GM23338 (cell line): ENCODE data around the gene MYO5B. TPM values are rescaled to one million over a fixed set of nuclear protein-coding genes. Genes with fewer than 3 reads are reported as not detected.

Experiments used
- ATAC-seq: fragments of 200-7000 bp; cut with Tn5 transposase; 3 replicates; pipeline ENCODE4 v1.9.1; 2020
- DNase-seq: peaks from one replicate; pipeline ENCODE4 v3.0.0-alpha.2; 2015; ENCODE audit warnings: low spot score
- H2AFZ ChIP-seq: fragments of 200-600 bp; sonication (generic); 2 replicates; pipeline ENCODE4 v1.8.0; 2016; ENCODE audit warnings: antibody characterized with exemption, mild to moderate bottlenecking, moderate library complexity
- H3F3A ChIP-seq: fragments of 200-600 bp; sonication (generic); replicated peaks from 2 replicates; pipeline ENCODE4 v1.8.0; 2017; ENCODE audit warnings: antibody characterized with exemption, mixed run types, low read depth
- H3K27ac ChIP-seq: fragments of 200-600 bp; sonication (generic); 2 replicates; pipeline ENCODE4 v1.6.1; 2016; ENCODE audit warnings: low read depth
- H3K27me3 ChIP-seq: fragments of 200-600 bp; sonication (generic); 2 replicates; pipeline ENCODE4 v1.8.0; 2016; ENCODE audit warnings: mild to moderate bottlenecking, mixed run types, moderate library complexity; ENCODE audit not compliant: insufficient read depth
- H3K36me3 ChIP-seq: fragments of 200-600 bp; sonication (generic); 2 replicates; pipeline ENCODE4 v1.8.0; 2016; ENCODE audit warnings: mild to moderate bottlenecking; ENCODE audit not compliant: insufficient read depth
- H3K4me1 ChIP-seq: fragments of 200-600 bp; sonication (generic); 2 replicates; pipeline ENCODE4 v1.8.0; 2016; ENCODE audit warnings: mild to moderate bottlenecking, moderate library complexity; ENCODE audit not compliant: insufficient read depth
- H3K4me2 ChIP-seq: fragments of 200-600 bp; sonication (generic); 2 replicates; pipeline ENCODE4 v1.7.1; 2017; ENCODE audit warnings: mixed run types
- H3K4me3 ChIP-seq: fragments of 200-600 bp; sonication (generic); 2 replicates; pipeline ENCODE4 v1.6.1; 2016; ENCODE audit warnings: mixed run types
- H3K79me2 ChIP-seq: fragments of 200-600 bp; sonication (generic); replicated peaks from 2 replicates; pipeline ENCODE4 v1.8.0; 2017; ENCODE audit warnings: mild to moderate bottlenecking; ENCODE audit not compliant: insufficient read depth
- H3K9me2 ChIP-seq: fragments of 200-600 bp; sonication (generic); 2 replicates; pipeline ENCODE4 v1.8.0; 2017; ENCODE audit not compliant: insufficient read depth
- H4K20me1 ChIP-seq: fragments of 200-600 bp; sonication (generic); replicated peaks from 2 replicates; pipeline ENCODE4 v1.8.0; 2017; ENCODE audit warnings: mild to moderate bottlenecking; ENCODE audit not compliant: insufficient read depth
- H3K27ac Mint-ChIP-seq: 2 replicates; pipeline ENCODE4 v1.8.0; 2020; ENCODE audit warnings: inconsistent platforms, mild to moderate bottlenecking, moderate library complexity, mixed read lengths
- H3K27me3 Mint-ChIP-seq: 3 replicates; pipeline ENCODE4 v1.8.0; 2022; ENCODE audit warnings: low read depth, mild to moderate bottlenecking, moderate library complexity, mixed read lengths, inconsistent platforms; ENCODE audit not compliant: insufficient read depth, poor library complexity
- H3K36me3 Mint-ChIP-seq: 3 replicates; pipeline ENCODE4 v1.8.0; 2021; ENCODE audit warnings: low read depth, mild to moderate bottlenecking, inconsistent platforms, moderate library complexity, mixed read lengths
- H3K4me1 Mint-ChIP-seq: 3 replicates; pipeline ENCODE4 v1.8.0; 2020; ENCODE audit warnings: mild to moderate bottlenecking, inconsistent platforms, mixed read lengths
- H3K4me3 Mint-ChIP-seq: 3 replicates; pipeline ENCODE4 v1.8.0; 2021; ENCODE audit warnings: moderate library complexity, mild to moderate bottlenecking, inconsistent platforms, mixed read lengths
- H3K9me3 Mint-ChIP-seq: 3 replicates; pipeline ENCODE4 v1.8.0; 2020; ENCODE audit warnings: moderate library complexity, mild to moderate bottlenecking, inconsistent platforms, mixed read lengths
- CREB1 ChIP-seq: fragments of 250-450 bp; sonication (Bioruptor Pico); IDR thresholded peaks from 2 replicates; pipeline ENCODE4 v1.5.0; 2020; ENCODE audit warnings: low read depth, mild to moderate bottlenecking, moderate library complexity
- CTCF ChIP-seq, 2 experiments: fragments of 200-600 bp in 1 of 2; sonication (generic) in 1 of 2; conservative IDR thresholded peaks; 2 replicates each; pipeline versions ENCODE4 v1.5.1 to v1.6.1; 2016 to 2017; ENCODE audit warnings: antibody characterized with exemption in 2 of 2, low read depth in 2 of 2, mild to moderate bottlenecking in 2 of 2, moderate library complexity in 1 of 2
- EZH2 ChIP-seq: fragments of 200-600 bp; sonication (generic); IDR thresholded peaks from one replicate; pipeline ENCODE4 v1.8.0; 2017; ENCODE audit warnings: antibody characterized with exemption, mild to moderate bottlenecking, low read depth; ENCODE audit not compliant: unreplicated experiment
- EZH2phosphoT487 ChIP-seq: fragments of 200-600 bp; sonication (generic); IDR thresholded peaks from one replicate; pipeline ENCODE4 v1.8.1; 2018; ENCODE audit warnings: antibody characterized with exemption; ENCODE audit not compliant: unreplicated experiment
- JUNB ChIP-seq: IDR thresholded peaks from one replicate; pipeline ENCODE4 v1.6.1; 2016; ENCODE audit warnings: antibody characterized with exemption; ENCODE audit not compliant: unreplicated experiment
- NANOG ChIP-seq: IDR thresholded peaks from 2 replicates; pipeline ENCODE4 v1.6.1; 2016; ENCODE audit warnings: antibody characterized with exemption, borderline replicate concordance
- POLR2AphosphoS5 ChIP-seq: IDR thresholded peaks from 2 replicates; pipeline ENCODE4 v1.6.1; 2016; ENCODE audit warnings: antibody characterized with exemption, low read depth
- STAT1 ChIP-seq: IDR thresholded peaks from one replicate; pipeline ENCODE4 v1.6.1; 2016; ENCODE audit warnings: antibody characterized with exemption; ENCODE audit not compliant: unreplicated experiment
- ZNF114 ChIP-seq: fragments of 250-450 bp; sonication (Bioruptor Pico); IDR thresholded peaks from 2 replicates; pipeline ENCODE4 v1.5.0; 2020; ENCODE audit warnings: mild to moderate bottlenecking, moderate library complexity
- ZNF331 ChIP-seq: fragments of 250-450 bp; sonication (Bioruptor Pico); IDR thresholded peaks from 2 replicates; pipeline ENCODE4 v1.5.0; 2020; ENCODE audit warnings: low read depth, mild to moderate bottlenecking, moderate library complexity
- polyA plus RNA-seq: library from polyadenylated mRNA; unstranded; fragments of >200 nt; fragmentation: Nextera tagmentation; extraction: Ambion mirVana; gene quantifications from 2 replicates; pipeline ENCODE4 v1.2.1, GENCODE V29; 2016
- total RNA-seq: library from RNA; depleted of rRNA; stranded (reverse); fragments of >200 nt; shearing (Covaris generic); gene quantifications from 2 replicates; pipeline ENCODE4 v1.2.3, GENCODE V29; 2014
- TF ChIP-seq, protein P1 (sequence below): IDR thresholded peaks from one replicate; pipeline ENCODE4 v1.6.1; 2018; ENCODE audit warnings: antibody characterized with exemption; ENCODE audit not compliant: unreplicated experiment
- TF ChIP-seq, protein P2 (sequence below): fragments of 250-450 bp; sonication (Bioruptor Pico); IDR thresholded peaks from 2 replicates; pipeline ENCODE4 v1.5.0; 2020; ENCODE audit warnings: mild to moderate bottlenecking, moderate library complexity

The MYO5B gene
- total and polyA plus RNA-seq, 2 experiments from 2014 or later, result 3.2 to 19.1 TPM

DNA sequence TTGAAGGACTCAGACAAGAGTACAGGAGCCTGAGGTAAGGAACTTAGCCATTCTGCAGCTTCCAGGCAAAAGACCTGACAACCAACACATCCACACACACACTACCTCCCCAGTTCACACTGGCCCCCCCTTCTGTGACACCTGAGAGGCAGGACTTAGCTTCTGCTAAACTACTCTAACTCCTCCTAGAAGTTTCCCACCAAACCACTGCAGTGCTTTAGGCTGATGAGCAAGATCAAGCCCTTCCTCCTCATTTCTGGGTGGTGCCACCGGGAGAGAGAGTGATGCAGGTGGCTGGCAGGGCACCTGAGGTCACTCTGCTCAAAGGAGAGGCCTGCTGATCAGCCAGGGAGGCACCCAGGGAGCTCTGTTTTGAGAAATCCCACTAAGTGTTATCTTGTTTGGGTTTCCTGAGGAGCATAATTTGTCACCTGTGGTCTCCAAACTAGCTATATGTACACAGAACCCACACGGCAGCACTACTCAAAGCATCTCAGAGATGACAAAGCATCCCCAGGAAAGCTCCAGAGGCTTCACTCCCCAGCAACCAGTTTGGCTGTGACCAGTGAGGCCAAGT, 188.4 kb downstream of the MYO5B start (continued):
- TF ChIP-seq, protein P1, sequence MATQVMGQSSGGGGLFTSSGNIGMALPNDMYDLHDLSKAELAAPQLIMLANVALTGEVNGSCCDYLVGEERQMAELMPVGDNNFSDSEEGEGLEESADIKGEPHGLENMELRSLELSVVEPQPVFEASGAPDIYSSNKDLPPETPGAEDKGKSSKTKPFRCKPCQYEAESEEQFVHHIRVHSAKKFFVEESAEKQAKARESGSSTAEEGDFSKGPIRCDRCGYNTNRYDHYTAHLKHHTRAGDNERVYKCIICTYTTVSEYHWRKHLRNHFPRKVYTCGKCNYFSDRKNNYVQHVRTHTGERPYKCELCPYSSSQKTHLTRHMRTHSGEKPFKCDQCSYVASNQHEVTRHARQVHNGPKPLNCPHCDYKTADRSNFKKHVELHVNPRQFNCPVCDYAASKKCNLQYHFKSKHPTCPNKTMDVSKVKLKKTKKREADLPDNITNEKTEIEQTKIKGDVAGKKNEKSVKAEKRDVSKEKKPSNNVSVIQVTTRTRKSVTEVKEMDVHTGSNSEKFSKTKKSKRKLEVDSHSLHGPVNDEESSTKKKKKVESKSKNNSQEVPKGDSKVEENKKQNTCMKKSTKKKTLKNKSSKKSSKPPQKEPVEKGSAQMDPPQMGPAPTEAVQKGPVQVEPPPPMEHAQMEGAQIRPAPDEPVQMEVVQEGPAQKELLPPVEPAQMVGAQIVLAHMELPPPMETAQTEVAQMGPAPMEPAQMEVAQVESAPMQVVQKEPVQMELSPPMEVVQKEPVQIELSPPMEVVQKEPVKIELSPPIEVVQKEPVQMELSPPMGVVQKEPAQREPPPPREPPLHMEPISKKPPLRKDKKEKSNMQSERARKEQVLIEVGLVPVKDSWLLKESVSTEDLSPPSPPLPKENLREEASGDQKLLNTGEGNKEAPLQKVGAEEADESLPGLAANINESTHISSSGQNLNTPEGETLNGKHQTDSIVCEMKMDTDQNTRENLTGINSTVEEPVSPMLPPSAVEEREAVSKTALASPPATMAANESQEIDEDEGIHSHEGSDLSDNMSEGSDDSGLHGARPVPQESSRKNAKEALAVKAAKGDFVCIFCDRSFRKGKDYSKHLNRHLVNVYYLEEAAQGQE, result no peak
- TF ChIP-seq EZH2phosphoT487 (no peak), NANOG (no peak), STAT1 (no peak)
- TF ChIP-seq, protein P2, sequence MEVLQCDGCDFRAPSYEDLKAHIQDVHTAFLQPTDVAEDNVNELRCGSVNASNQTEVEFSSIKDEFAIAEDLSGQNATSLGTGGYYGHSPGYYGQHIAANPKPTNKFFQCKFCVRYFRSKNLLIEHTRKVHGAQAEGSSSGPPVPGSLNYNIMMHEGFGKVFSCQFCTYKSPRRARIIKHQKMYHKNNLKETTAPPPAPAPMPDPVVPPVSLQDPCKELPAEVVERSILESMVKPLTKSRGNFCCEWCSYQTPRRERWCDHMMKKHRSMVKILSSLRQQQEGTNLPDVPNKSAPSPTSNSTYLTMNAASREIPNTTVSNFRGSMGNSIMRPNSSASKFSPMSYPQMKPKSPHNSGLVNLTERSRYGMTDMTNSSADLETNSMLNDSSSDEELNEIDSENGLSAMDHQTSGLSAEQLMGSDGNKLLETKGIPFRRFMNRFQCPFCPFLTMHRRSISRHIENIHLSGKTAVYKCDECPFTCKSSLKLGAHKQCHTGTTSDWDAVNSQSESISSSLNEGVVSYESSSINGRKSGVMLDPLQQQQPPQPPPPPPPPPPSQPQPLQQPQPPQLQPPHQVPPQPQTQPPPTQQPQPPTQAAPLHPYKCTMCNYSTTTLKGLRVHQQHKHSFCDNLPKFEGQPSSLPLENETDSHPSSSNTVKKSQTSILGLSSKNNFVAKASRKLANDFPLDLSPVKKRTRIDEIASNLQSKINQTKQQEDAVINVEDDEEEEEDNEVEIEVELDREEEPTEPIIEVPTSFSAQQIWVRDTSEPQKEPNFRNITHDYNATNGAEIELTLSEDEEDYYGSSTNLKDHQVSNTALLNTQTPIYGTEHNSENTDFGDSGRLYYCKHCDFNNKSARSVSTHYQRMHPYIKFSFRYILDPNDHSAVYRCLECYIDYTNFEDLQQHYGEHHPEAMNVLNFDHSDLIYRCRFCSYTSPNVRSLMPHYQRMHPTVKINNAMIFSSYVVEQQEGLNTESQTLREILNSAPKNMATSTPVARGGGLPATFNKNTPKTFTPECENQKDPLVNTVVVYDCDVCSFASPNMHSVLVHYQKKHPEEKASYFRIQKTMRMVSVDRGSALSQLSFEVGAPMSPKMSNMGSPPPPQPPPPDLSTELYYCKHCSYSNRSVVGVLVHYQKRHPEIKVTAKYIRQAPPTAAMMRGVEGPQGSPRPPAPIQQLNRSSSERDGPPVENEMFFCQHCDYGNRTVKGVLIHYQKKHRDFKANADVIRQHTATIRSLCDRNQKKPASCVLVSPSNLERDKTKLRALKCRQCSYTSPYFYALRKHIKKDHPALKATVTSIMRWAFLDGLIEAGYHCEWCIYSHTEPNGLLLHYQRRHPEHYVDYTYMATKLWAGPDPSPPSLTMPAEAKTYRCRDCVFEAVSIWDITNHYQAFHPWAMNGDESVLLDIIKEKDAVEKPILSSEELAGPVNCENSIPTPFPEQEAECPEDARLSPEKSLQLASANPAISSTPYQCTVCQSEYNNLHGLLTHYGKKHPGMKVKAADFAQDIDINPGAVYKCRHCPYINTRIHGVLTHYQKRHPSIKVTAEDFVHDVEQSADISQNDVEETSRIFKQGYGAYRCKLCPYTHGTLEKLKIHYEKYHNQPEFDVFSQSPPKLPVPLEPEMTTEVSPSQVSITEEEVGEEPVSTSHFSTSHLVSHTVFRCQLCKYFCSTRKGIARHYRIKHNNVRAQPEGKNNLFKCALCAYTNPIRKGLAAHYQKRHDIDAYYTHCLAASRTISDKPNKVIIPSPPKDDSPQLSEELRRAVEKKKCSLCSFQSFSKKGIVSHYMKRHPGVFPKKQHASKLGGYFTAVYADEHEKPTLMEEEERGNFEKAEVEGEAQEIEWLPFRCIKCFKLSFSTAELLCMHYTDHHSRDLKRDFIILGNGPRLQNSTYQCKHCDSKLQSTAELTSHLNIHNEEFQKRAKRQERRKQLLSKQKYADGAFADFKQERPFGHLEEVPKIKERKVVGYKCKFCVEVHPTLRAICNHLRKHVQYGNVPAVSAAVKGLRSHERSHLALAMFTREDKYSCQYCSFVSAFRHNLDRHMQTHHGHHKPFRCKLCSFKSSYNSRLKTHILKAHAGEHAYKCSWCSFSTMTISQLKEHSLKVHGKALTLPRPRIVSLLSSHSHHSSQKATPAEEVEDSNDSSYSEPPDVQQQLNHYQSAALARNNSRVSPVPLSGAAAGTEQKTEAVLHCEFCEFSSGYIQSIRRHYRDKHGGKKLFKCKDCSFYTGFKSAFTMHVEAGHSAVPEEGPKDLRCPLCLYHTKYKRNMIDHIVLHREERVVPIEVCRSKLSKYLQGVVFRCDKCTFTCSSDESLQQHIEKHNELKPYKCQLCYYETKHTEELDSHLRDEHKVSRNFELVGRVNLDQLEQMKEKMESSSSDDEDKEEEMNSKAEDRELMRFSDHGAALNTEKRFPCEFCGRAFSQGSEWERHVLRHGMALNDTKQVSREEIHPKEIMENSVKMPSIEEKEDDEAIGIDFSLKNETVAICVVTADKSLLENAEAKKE (CRISPR knock-in tag), result no peak

DNA sequence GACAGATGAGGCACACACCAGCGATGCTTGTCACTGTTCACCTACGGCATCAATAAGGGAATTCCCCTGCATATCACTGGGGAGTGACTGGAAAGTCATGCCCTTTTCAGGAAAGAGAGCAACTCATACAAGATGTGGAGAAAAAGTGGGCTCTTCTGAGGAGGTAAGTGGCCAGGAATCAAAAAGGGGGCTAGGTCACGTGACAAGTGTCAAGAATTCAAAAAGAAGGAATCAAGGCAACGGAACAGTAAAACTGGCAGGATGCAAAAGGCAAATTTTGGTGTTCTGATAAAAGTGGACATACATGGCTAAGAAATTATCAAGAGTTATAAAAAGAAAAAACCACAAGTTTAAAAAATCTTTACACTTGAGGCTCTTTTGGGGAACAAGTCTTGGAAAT, 190.9 kb downstream of the MYO5B start:
- Histone ChIP-seq H3K27me3 (no peaks in the 10 kb centered on the region), H3K4me3 (no peak overlapping the region), H4K20me1 (no peaks in the 10 kb centered on the region), H2AFZ (no peak overlapping the region), H3K4me1 (peaks cover 5% of the 10 kb centered on the region; the same call in 1 of the 2 replicates), H3K79me2 (no peaks in the 10 kb centered on the region), H3K9me2 (no peaks in the 10 kb centered on the region), H3K4me2 (no peak overlapping the region), H3F3A (no peaks in the 10 kb centered on the region), H3K36me3 (no peaks in the 10 kb centered on the region), H3K27ac (no peak overlapping the region)
- no peak for ATAC-seq
- H3K27ac Mint-ChIP-seq, result no peak overlapping the region
- peaks cover 13% of the 10 kb centered on the region for H3K27me3 Mint-ChIP-seq
- H3K36me3 Mint-ChIP-seq, result no peaks in the 10 kb centered on the region
- H3K4me3 Mint-ChIP-seq, result no peak overlapping the region
- H3K4me1 Mint-ChIP-seq, result peaks cover 16% of the 10 kb centered on the region
- no peaks in the 10 kb centered on the region for H3K9me3 Mint-ChIP-seq
- DNase-seq, result no peak
- TF ChIP-seq JUNB (no peak), ZNF114 (CRISPR knock-in tag) (no peak), EZH2 (no peak), POLR2AphosphoS5 (no peak), NANOG (no peak), CTCF (conservative IDR thresholded peaks at IDR 0.05; ENCODE audit: low read depth in 2 of 2) (no peak), CREB1 (CRISPR knock-in tag) (no peak), ZNF331 (CRISPR knock-in tag) (no peak)
